ENCODE data around the gene ATP11A.

- TF ChIP-seq CTCF (IDR thresholded peaks at IDR 0.05) (no peak), POLR2A (IDR thresholded peaks at IDR 0.05) (no peak)
These were observed 164.5 kb downstream of the ATP11A start for GRCh38 chr13:112854321-112854720.
